Gastroesophageal sphincter (tissue), 4 donors: ENCODE data around the gene IRGC. TPM values are rescaled to one million over a fixed set of nuclear protein-coding genes. Genes with fewer than 3 reads are reported as not detected.
A peak's percentile ranks its signal among the peaks of the same experiment; 100 is the strongest.

ENCODE experiments used
- ATAC-seq: fragments of 150-250 bp; one replicate; pipeline ENCODE4 v1.9.1; 2016; ENCODE audit warnings: mild to moderate bottlenecking, moderate library complexity
- H3K27ac ChIP-seq, 4 donors: fragments of 200-600 bp; sonication (generic) in 3 of 4; 1 replicate in 3 of 4; 2 replicates in 1 of 4; pipeline ENCODE4 v1.5.1; 2016 to 2019
- H3K27me3 ChIP-seq: fragments of 200-600 bp; sonication (generic); one replicate; pipeline ENCODE4 v1.5.1; 2019
- H3K36me3 ChIP-seq, 2 donors: fragments of 200-600 bp; sonication (generic); one replicate each; pipeline ENCODE4 v1.5.1; 2019; ENCODE audit warnings: control low read depth in 1 of 2
- H3K4me1 ChIP-seq, 3 donors: fragments of 200-600 bp; sonication (generic); 1 replicate in 2 of 3; 2 replicates in 1 of 3; pipeline ENCODE4 v1.5.1; 2016 to 2019; ENCODE audit warnings: control low read depth in 2 of 3
- H3K4me3 ChIP-seq, 2 donors: fragments of 200-600 bp; sonication (generic); one replicate each; pipeline ENCODE4 v1.5.1; 2019; ENCODE audit warnings: mild to moderate bottlenecking in 1 of 2, moderate library complexity in 1 of 2
- H3K9me3 ChIP-seq, 3 donors: fragments of 200-600 bp; sonication (generic); one replicate each; pipeline ENCODE4 v1.5.1; 2017 to 2019; ENCODE audit warnings: control low read depth in 2 of 3
- CTCF ChIP-seq, 4 experiments: fragments of 200-600 bp in 2 of 4; fragments of 450-650 bp in 2 of 4; sonication (generic) in 1 of 4; IDR thresholded peaks; one replicate each; pipeline ENCODE4 v1.5.1; 2017 to 2019; ENCODE audit warnings: antibody characterized with exemption in 4 of 4, mild to moderate bottlenecking in 2 of 4, moderate library complexity in 2 of 4
- EP300 ChIP-seq: sonication (generic); formaldehyde crosslinking; IDR thresholded peaks from one replicate; pipeline ENCODE4 v1.6.1; 2017; ENCODE audit warnings: antibody characterized with exemption, mild to moderate bottlenecking
- POLR2A ChIP-seq, 2 donors: fragments of 450-650 bp; IDR thresholded peaks; one replicate each; pipeline ENCODE4 v1.6.1; 2017; ENCODE audit warnings: antibody characterized with exemption in 2 of 2, mild to moderate bottlenecking in 2 of 2, moderate library complexity in 1 of 2
- POLR2AphosphoS5 ChIP-seq: sonication (generic); formaldehyde crosslinking; IDR thresholded peaks from one replicate; pipeline ENCODE4 v1.6.1; 2017; ENCODE audit warnings: antibody characterized with exemption
- WGBS, 2 donors: methylation state at CpG; one replicate each; pipeline ENCODE4 v1.1.5; 2018; ENCODE audit warnings: low coverage in 1 of 2; 5-methylcytosine and 5-hydroxymethylcytosine counted together
- total RNA-seq, 4 donors: library from RNA; depleted of rRNA; stranded (reverse); fragments of >200 nt; gene quantifications; one replicate each; pipeline ENCODE4 v1.1.0, GENCODE V29; 2016

The IRGC gene
- total RNA-seq, 4 donors from 2014 or later = not detected

DNA sequence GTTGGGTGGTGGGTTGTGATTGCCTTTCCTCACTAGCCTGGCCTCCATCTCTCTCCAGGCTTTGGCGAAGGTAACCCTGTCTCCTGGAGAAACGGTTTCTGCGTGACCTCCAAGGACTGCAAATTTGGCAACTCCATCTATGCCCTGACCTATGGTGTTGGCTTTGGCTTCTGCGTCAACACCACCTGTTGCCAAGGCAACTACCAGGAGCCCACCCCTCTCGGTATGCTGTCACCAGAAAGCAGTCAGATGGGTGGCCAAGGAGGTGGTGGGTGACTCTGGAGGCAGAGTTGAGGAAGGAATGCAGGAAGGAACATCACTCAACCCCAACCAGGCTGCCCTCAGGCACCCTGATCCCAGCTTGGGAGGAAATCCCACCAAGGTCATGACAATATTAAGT is 18.6 kb upstream of the IRGC start:
- TF ChIP-seq EP300 (no peak), POLR2AphosphoS5 (no peak), POLR2A (IDR thresholded peaks at IDR 0.05) (no peak), CTCF (IDR thresholded peaks at IDR 0.05) (no peak)
- peaks cover 43% of the 10 kb centered on the region for H3K27me3 ChIP-seq
- no peak overlapping the region for H3K4me3 ChIP-seq
- peaks cover 0 to 19% (median 3%) of the 10 kb centered on the region in 3 donors for H3K4me1 ChIP-seq
- 90% methylated on average over 2 of the region's 5 CpGs; no CpG with 5 or more reads in 1 of the 2 donors for WGBS, 2 donors
- no peak overlapping the region for H3K27ac ChIP-seq
- no peak for ATAC-seq
- peaks cover 0 to 15% (median 0%) of the 10 kb centered on the region in 3 donors for H3K9me3 ChIP-seq
- no peaks in the 10 kb centered on the region for H3K36me3 ChIP-seq

- ATAC-seq = peak; percentile 23
- Histone ChIP-seq H3K4me1 (peaks cover 0 to 19% (median 3%) of the 10 kb centered on the region in 3 donors), H3K9me3 (peaks cover 0 to 12% (median 0%) of the 10 kb centered on the region in 3 donors), H3K36me3 (no peaks in the 10 kb centered on the region), H3K4me3 (peak overlapping the region in 1 of 2 donors; percentile 41), H3K27me3 (peaks cover 44% of the 10 kb centered on the region), H3K27ac (peak overlapping the region in 3 of 4 donors; percentile 64 to 72 (median 64))
- 30 to 61% methylated on average over 6 to 10 of the region's 46 CpGs for WGBS, 2 donors
- no peak for TF ChIP-seq EP300
- no peak for TF ChIP-seq POLR2A (IDR thresholded peaks at IDR 0.05)
- TF ChIP-seq POLR2AphosphoS5 = no peak
- TF ChIP-seq CTCF (IDR thresholded peaks at IDR 0.05) = no peak
These were observed 16.1 kb upstream of the IRGC start for GRCh38 chr19:43699506-43700394.

DNA sequence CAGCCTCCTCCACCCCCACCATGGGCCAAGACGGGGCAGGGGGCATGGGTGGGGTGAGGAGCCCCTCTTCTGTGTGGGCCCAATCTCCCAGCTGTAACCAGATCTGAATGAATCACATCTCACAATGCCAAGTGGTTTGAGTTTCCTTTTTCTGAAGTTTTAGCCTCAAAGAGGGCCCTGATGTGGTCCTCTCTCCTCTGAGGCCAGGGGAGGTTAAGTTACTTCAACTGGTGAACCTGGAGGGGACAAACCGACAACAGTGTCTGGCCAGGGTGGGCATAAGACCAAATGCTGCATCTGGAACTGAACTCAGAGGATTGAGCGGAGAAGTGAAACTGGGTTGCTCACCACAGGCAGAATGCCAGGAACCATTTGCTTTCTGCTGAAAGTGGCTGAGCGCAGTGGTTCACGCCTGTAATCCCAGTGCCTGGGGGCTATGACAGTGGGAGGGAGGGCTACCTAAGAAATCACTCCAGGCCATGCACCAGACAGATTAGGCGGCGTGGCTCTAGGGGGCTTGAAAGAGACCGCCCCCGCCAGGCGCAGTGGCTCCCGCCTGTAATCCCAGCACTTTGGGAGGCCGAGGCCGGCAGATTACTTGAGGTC is 15.4 kb upstream of the IRGC start:
- Histone ChIP-seq H3K4me1 (peaks cover 0 to 19% (median 3%) of the 10 kb centered on the region in 3 donors), H3K4me3 (peak overlapping the region in 1 of 2 donors; percentile 20), H3K27ac (peak overlapping the region in 3 of 4 donors; percentile 64 to 72 (median 64)), H3K36me3 (no peaks in the 10 kb centered on the region), H3K27me3 (peaks cover 40% of the 10 kb centered on the region), H3K9me3 (peaks cover 0 to 12% (median 0%) of the 10 kb centered on the region in 3 donors)
- WGBS, 2 donors = 46% methylated on average over 11 of the region's 13 CpGs; no CpG with 5 or more reads in 1 of the 2 donors
- no peak for TF ChIP-seq POLR2A (IDR thresholded peaks at IDR 0.05)
- TF ChIP-seq EP300 = no peak
- no peak for TF ChIP-seq POLR2AphosphoS5
- TF ChIP-seq CTCF (IDR thresholded peaks at IDR 0.05) = no peak
- peak; percentile 37 for ATAC-seq

- no peaks in the 10 kb centered on the region for H3K36me3 ChIP-seq
- H3K4me3 ChIP-seq = no peak overlapping the region
- peaks cover 0 to 15% (median 3%) of the 10 kb centered on the region in 3 donors for H3K4me1 ChIP-seq
- TF ChIP-seq POLR2A (IDR thresholded peaks at IDR 0.05) = no peak
- no peak for TF ChIP-seq POLR2AphosphoS5
- no peak for TF ChIP-seq CTCF (IDR thresholded peaks at IDR 0.05)
- no peak for TF ChIP-seq EP300
- 83 to 84% methylated on average over 2 to 5 of the region's 7 CpGs for WGBS, 2 donors
- peaks cover 34% of the 10 kb centered on the region for H3K27me3 ChIP-seq
- peaks cover 0 to 10% (median 2%) of the 10 kb centered on the region in 3 donors for H3K9me3 ChIP-seq
- H3K27ac ChIP-seq = no peak overlapping the region
- ATAC-seq = no peak
These were observed 11.7 kb upstream of the IRGC start for GRCh38 chr19:43704002-43704705.
